Ascending aorta (tissue), 2 donors: Measurements from ENCODE around the gene SF1. TPM values are rescaled to one million over a fixed set of nuclear protein-coding genes. Genes with fewer than 3 reads are reported as not detected.

Experiments used
- DNase-seq, 2 donors: peaks; one replicate each; pipeline ENCODE4 v3.0.0-alpha.2; 2019; ENCODE audit warnings: low spot score in 2 of 2
- H3K27ac ChIP-seq, 2 donors: fragments of 200-600 bp; sonication (generic); one replicate each; pipeline ENCODE4 v1.5.1; 2016 to 2017; ENCODE audit warnings: mild to moderate bottlenecking in 1 of 2
- H3K27me3 ChIP-seq: fragments of 200-600 bp; sonication (generic); one replicate; pipeline ENCODE4 v1.5.1; 2017
- H3K36me3 ChIP-seq, 2 donors: fragments of 200-600 bp; sonication (generic); one replicate each; pipeline ENCODE4 v1.5.1; 2016
- H3K4me1 ChIP-seq, 2 donors: fragments of 200-600 bp; sonication (generic); one replicate each; pipeline ENCODE4 v1.5.1; 2016 to 2017; ENCODE audit warnings: mild to moderate bottlenecking in 1 of 2
- H3K4me3 ChIP-seq, 2 donors: fragments of 200-600 bp; sonication (generic); one replicate each; pipeline ENCODE4 v1.5.1; 2016 to 2017; ENCODE audit warnings: mild to moderate bottlenecking in 1 of 2
- H3K9me3 ChIP-seq, 2 donors: fragments of 200-600 bp; sonication (generic); one replicate each; pipeline ENCODE4 v1.5.1; 2016
- intact Hi-C: fragments of 100-400 bp; cut with DNase I; formaldehyde crosslinking; loops from one replicate; pipeline ENCODE4 v1.15.1; 2023
- total RNA-seq: library from RNA; depleted of rRNA; stranded (reverse); fragments of >200 nt; gene quantifications from one replicate; pipeline ENCODE4 v1.1.0, GENCODE V29; 2016
- TF ChIP-seq, protein P1 (sequence below), 3 experiments: fragments of 200-600 bp in 2 of 3; fragments of 450-650 bp in 1 of 3; sonication (generic) in 2 of 3; IDR thresholded peaks; one replicate each; pipeline ENCODE4 v1.5.1; 2016 to 2019; ENCODE audit warnings: antibody characterized with exemption in 3 of 3, mild to moderate bottlenecking in 1 of 3, moderate library complexity in 1 of 3

SF1 gene
- total RNA-seq, 1 donor from 2014 or later: 332 TPM

DNA sequence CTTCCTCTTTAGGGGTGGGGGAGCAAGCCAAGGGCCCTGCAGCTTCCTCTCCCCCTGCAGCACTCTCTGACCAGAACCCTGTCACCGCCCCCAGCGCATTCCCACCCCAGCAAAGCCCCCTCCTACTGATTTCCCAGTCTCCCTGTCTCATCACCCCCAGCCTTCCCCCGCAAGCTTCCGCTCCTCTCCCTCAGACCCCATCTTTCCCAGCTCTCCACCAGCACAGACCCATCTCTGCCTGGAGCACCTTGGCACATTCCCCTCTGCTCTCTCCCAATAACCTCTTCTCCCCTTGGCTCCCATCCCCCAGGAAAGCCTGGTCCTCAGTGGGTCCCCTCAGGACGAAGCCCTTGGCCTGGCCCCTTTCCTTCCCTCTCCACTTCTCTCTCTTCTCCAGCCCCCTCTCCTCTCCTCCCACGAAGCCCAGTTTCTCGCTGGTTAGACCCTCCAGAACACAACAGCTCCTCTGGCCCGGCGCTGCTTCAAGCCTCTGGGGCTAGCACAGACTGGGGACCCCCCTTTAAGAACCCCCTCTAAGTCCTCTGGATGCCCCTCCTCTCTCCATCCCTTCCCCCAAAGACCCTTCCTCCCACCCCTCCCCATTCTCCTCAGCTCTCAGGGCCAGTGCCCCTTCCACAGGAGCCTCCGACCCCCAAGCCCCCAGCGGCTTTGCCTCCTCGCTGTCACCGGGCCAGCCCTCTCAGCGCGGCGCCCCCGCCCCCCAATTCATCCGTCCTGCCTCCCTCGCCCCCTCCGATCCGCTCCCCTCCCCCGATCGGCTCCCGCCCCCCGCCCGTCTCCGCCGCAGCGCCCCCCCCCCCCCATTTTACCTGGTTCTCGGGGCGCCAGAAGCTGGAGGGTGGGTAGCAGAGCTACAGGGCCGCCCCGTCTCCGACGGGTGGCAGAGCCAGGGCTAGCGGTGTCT lies 55.9 kb downstream of the SF1 start:
- TF ChIP-seq, protein P1, sequence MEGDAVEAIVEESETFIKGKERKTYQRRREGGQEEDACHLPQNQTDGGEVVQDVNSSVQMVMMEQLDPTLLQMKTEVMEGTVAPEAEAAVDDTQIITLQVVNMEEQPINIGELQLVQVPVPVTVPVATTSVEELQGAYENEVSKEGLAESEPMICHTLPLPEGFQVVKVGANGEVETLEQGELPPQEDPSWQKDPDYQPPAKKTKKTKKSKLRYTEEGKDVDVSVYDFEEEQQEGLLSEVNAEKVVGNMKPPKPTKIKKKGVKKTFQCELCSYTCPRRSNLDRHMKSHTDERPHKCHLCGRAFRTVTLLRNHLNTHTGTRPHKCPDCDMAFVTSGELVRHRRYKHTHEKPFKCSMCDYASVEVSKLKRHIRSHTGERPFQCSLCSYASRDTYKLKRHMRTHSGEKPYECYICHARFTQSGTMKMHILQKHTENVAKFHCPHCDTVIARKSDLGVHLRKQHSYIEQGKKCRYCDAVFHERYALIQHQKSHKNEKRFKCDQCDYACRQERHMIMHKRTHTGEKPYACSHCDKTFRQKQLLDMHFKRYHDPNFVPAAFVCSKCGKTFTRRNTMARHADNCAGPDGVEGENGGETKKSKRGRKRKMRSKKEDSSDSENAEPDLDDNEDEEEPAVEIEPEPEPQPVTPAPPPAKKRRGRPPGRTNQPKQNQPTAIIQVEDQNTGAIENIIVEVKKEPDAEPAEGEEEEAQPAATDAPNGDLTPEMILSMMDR (IDR thresholded peaks at IDR 0.05): no peak
- H3K27me3 ChIP-seq: no peaks in the 10 kb centered on the region
- intact Hi-C loops: loop anchor here (1.0 kb wide), 3 partner anchors 34 to 169 kb away; no protein-coding TSS in a partner anchor
- peak overlapping the region; percentile 70 to 82 for H3K4me3 ChIP-seq
- H3K9me3 ChIP-seq: no peaks in the 10 kb centered on the region
- H3K27ac ChIP-seq: no peak overlapping the region
- H3K36me3 ChIP-seq: no peaks in the 10 kb centered on the region
- H3K4me1 ChIP-seq: peaks cover 0 to 7% of the 10 kb centered on the region in 2 donors
- no peak for DNase-seq

DNA sequence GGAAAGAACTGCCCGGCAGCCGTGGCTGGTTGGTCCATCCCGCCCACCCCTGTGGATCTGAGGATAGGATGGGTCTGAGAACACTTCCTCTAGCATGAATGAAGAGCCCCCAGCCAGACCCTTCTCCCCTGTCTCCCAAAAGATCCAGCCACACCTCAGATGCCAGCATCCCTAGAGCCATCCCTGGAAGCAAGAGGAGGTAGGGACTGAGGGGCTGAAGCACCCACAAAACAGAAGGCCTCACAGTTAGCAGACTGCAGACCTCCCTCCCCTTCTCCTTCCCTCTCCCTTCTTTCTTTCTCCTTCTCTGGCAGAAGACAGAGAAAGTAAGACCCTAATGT lies 57.0 kb downstream of the SF1 start:
- TF ChIP-seq, protein P1 (IDR thresholded peaks at IDR 0.05): no peak
- H3K27me3 ChIP-seq: no peaks in the 10 kb centered on the region
- H3K4me1 ChIP-seq: peaks cover 0 to 7% of the 10 kb centered on the region in 2 donors
- intact Hi-C loops: no loop called here
- no peaks in the 10 kb centered on the region for H3K36me3 ChIP-seq
- no peaks in the 10 kb centered on the region for H3K9me3 ChIP-seq
- no peak overlapping the region for H3K4me3 ChIP-seq
- DNase-seq: no peak
- no peak overlapping the region for H3K27ac ChIP-seq

DNA sequence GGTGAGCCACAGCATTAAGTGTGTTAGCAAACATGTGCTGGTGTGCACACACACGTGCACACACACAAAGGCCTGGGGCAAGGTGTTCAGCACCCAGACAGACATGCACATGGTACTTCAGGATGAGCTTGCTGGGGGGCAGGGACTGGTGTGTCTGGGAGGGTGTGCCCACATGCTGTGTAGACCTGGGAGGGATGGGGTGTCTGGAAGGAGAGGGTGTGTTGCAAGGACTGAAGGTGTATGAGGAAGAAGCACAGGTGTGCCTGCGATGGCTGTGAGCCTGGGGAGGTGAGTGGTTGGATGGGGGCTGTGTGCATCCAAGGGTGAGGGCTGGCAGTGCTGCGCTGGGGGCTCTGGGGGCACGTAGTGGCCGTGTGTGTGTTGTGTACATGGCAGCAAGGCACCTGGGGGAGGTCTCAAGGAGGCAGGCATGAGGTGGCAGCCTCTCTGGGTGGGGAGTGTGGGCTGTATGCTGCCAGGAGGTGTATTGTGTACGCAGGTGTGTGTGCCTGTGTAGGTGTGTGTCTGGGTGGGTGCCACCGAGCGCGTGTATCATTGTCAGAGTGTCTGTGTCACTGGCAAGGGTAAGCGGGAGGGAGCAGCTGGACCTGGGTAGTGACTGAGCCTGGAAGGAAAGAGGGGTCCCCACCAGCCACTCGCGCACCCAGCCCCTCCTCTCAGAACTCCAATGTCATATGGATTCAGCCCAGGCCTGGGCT lies 57.5 kb downstream of the SF1 start:
- no peak for DNase-seq
- peaks cover 0 to 7% of the 10 kb centered on the region in 2 donors for H3K4me1 ChIP-seq
- TF ChIP-seq, protein P1 (IDR thresholded peaks at IDR 0.05): no peak
- no peaks in the 10 kb centered on the region for H3K9me3 ChIP-seq
- no peaks in the 10 kb centered on the region for H3K27me3 ChIP-seq
- H3K36me3 ChIP-seq: no peaks in the 10 kb centered on the region
- H3K27ac ChIP-seq: no peak overlapping the region
- intact Hi-C loops: no loop called here
- H3K4me3 ChIP-seq: no peak overlapping the region

DNA sequence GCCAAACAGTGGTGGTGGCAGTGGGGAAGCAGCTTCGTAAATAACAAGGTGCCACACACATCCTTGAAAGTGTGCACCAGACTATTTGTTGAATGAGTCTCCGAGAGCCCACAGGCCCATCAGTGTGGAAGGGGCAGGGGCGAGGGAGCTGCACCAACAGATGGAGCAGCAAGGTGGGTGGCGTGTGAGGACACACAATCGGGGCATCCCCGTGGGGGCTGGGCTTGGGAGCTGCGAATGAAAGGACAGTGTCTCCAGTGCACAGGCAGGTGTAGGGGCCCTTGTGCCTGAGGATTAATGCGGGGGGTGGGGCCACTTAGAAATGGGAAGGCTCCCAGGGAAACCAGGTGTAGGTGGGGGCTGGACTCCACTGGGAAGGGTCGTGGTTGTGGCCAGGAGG lies 58.2 kb downstream of the SF1 start:
- no peak overlapping the region for H3K27ac ChIP-seq
- TF ChIP-seq, protein P1 (IDR thresholded peaks at IDR 0.05): no peak
- no peak overlapping the region for H3K4me3 ChIP-seq
- intact Hi-C loops: no loop called here
- H3K4me1 ChIP-seq: peaks cover 0 to 7% of the 10 kb centered on the region in 2 donors
- H3K27me3 ChIP-seq: peaks cover 2% of the 10 kb centered on the region
- H3K36me3 ChIP-seq: no peaks in the 10 kb centered on the region
- H3K9me3 ChIP-seq: no peaks in the 10 kb centered on the region
- DNase-seq: no peak

DNA sequence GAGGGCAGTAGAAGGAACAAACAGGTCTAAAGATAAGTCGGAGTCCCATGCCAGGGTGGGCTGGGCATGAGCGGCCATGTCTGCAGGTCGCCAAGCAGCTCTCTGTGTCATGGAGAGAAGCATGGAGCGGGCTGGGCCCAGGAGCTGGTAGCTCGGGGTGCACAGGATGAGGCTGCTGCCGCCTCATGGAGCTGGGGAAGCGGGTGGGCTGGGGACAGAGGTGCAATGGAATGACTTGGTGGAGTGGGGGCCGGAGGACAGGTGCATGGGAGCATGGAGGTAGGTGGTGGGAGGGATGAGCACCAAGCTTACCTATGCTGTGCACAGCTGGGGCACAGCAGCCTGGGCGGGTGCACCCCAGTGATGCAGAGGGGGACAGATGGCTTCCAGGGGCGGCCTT lies 58.9 kb downstream of the SF1 start:
- intact Hi-C loops: loop anchor here (10.0 kb wide), 1 partner anchor 345 kb away; no protein-coding TSS in a partner anchor

More for the DNA sequence above, 58.9 kb downstream of the SF1 start:
- no peak overlapping the region for H3K4me3 ChIP-seq
- DNase-seq: no peak
- H3K4me1 ChIP-seq: peaks cover 0 to 7% of the 10 kb centered on the region in 2 donors
- no peaks in the 10 kb centered on the region for H3K36me3 ChIP-seq
- TF ChIP-seq, protein P1 (IDR thresholded peaks at IDR 0.05): no peak
- H3K27me3 ChIP-seq: peaks cover 4% of the 10 kb centered on the region
- H3K9me3 ChIP-seq: no peaks in the 10 kb centered on the region
- no peak overlapping the region for H3K27ac ChIP-seq
